Measurements from ENCODE around the gene GRAP2. TPM values are rescaled to one million over a fixed set of nuclear protein-coding genes. Genes with fewer than 3 reads are reported as not detected.

GRAP2 gene
- total and polyA plus RNA-seq, 2 of the 4 experiments (the other 2 are of a cell fraction), result not detected

DNA sequence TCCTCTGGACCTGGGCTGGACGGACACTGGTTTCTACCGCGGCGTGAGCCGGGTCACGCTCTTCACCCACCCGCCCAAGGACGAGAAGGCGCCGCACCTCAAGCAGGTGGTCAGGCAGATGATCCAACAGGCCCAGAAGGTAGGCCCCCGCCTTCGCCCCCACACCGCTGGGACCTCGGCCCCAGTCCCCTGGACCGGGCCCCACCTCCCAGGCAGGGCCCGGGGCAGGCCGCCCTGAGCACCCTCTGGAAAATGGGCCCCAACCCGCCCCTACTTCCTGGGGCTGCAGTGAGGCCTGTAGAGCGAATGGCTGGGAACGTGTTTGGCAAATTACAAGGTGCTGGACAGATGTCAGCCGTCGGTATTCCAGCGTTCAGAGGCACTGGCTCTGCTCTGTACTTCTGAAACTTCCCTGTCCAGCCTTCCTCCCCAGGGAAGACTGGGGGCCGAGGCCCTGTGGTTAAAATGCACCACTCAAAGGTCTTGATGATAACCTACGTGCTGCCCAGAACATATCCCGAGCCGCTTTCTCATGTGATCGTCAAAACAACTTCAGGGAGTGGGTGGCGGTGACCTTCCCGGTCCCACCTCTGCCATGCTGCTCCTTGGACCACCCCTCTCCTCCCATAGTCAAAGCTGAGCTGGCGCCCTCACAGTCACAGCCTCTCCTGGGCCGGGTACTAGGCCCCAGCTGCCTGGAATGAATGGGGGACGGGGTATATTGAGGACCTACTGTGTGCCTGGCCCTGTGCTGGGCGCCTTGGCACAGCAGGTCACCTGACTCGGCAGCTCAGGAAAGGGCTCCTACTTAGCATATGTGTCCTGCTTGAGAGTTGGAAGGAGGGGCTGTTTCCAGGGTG lies 94.7 kb downstream of the GRAP2 start:
- H3K4me3 ChIP-seq (ENCODE audit: insufficient read depth, low read depth, low read length), result no peak overlapping the region
- H3K9me3 ChIP-seq (ENCODE audit: control insufficient read depth, insufficient read depth, low read length), result no peaks in the 10 kb centered on the region
- H2AK5ac ChIP-seq (ENCODE audit: low read depth, low read length), result no peak overlapping the region
- no peak overlapping the region for H3K9ac ChIP-seq (ENCODE audit: low read depth, low read length)
- DNase-seq (no peak), ATAC-seq (ENCODE audit: low read depth) (no peak)
- no peak overlapping the region for H3K4me2 ChIP-seq (ENCODE audit: low read depth, low read length)
- H3K9me1 ChIP-seq (ENCODE audit: insufficient read depth, low read length), result no peaks in the 10 kb centered on the region; the same call in 1 of the 2 replicates
- no peak overlapping the region for H4K8ac ChIP-seq (ENCODE audit: low read depth in 2 of 2, low read length in 2 of 2)
- in situ Hi-C loops (cut with MboI; ENCODE audit: low sequenced_read_pairs) (no loop called here), intact Hi-C loops (cut with micrococcal nuclease) (no loop called here), dilution Hi-C loops (cut with HindIII; ENCODE audit: low sequenced_read_pairs, unreplicated experiment) (no loop called here)
- BruUV-seq (replicated peaks), result no TSS peak
- H3K27ac ChIP-seq (ENCODE audit: insufficient read depth, low read length), result no peak overlapping the region
- H3K23ac ChIP-seq (ENCODE audit: low read depth, low read length), result no peak overlapping the region
- no peaks in the 10 kb centered on the region for H3K36me3 ChIP-seq (ENCODE audit: control insufficient read depth, insufficient read depth, low read length)
- H3K27me3 ChIP-seq (ENCODE audit: control insufficient read depth, insufficient read depth, low read length), result peaks cover 51% of the 10 kb centered on the region
- no peak overlapping the region for H2BK120ac ChIP-seq (ENCODE audit: low read depth, low read length)
- no peak overlapping the region for H4K91ac ChIP-seq (ENCODE audit: insufficient read depth, low read depth, low read length)
- H2BK5ac ChIP-seq (ENCODE audit: low read depth, low read length, poor library complexity, severe bottlenecking), result no peak overlapping the region
- H3K14ac ChIP-seq (replicated peaks; ENCODE audit: low read depth, low read length), result no peak overlapping the region
- no peak overlapping the region for H2AK9ac ChIP-seq (replicated peaks; ENCODE audit: low read depth, low read length, poor library complexity)
- H2AFZ ChIP-seq (replicated peaks; ENCODE audit: low read length, poor library complexity), result no peak overlapping the region
- H4K20me1 ChIP-seq (ENCODE audit: insufficient read depth, low read length), result no peaks in the 10 kb centered on the region
- H3K56ac ChIP-seq (ENCODE audit: extremely low read depth, insufficient read depth, low read length), result no peak overlapping the region
- no peak overlapping the region for H2BK20ac ChIP-seq (ENCODE audit: low read depth, low read length)
- H3K79me1 ChIP-seq (ENCODE audit: low read depth in 1 of 2, low read length in 2 of 2), result no peaks in the 10 kb centered on the region
- peaks cover 4% of the 10 kb centered on the region for H3K4me1 ChIP-seq (ENCODE audit: control insufficient read depth, insufficient read depth, low read length)
- CTCF ChIA-PET, result no interaction called here
- no peak overlapping the region for H3K4ac ChIP-seq (ENCODE audit: low read depth, low read length)
- no peak overlapping the region for H3K18ac ChIP-seq (ENCODE audit: low read depth, low read length)
- WGBS, 2 experiments (ENCODE audit: extremely low coverage in 2 of 2, insufficient read length in 1 of 2), result 51% methylated on average over 18 of the region's 35 CpGs; no CpG with 5 or more reads in 1 of the 2 experiments
- no peak overlapping the region for H4K5ac ChIP-seq (ENCODE audit: low read depth, low read length)
- no peak overlapping the region for H2BK15ac ChIP-seq (ENCODE audit: low read depth, low read length)
- POLR2A ChIA-PET (ENCODE audit: unreplicated experiment), result no interaction called here
- TF ChIP-seq MAFK (IDR thresholded peaks at IDR 0.05; ENCODE audit: low read depth, low read length), result no peak
- TF ChIP-seq CTCF (conservative IDR thresholded peaks at IDR 0.05; ENCODE audit: low read depth, low read length), result no peak
- TF ChIP-seq RAD21 (IDR thresholded peaks at IDR 0.05; ENCODE audit: low read length), result no peak
- TF ChIP-seq CEBPB (IDR thresholded peaks at IDR 0.05; ENCODE audit: low read depth, low read length), result no peak
- no peak for TF ChIP-seq POLR2A (IDR thresholded peaks at IDR 0.05; ENCODE audit: low read depth, low read length)
- TF ChIP-seq USF2 (IDR thresholded peaks at IDR 0.05; ENCODE audit: low read depth, low read length), result no peak
- no peak for TF ChIP-seq RFX5 (IDR thresholded peaks at IDR 0.05; ENCODE audit: low read depth, low read length)
- no peak for TF ChIP-seq ELK1 (IDR thresholded peaks at IDR 0.05; ENCODE audit: borderline replicate concordance, low read depth, low read length)
- no peak for TF ChIP-seq FOS (IDR thresholded peaks at IDR 0.05; ENCODE audit: low read depth, low read length)
- no peak for TF ChIP-seq NFE2L2 (IDR thresholded peaks at IDR 0.05; ENCODE audit: low read depth, low read length)
- no peak for TF ChIP-seq BHLHE40 (IDR thresholded peaks at IDR 0.05; ENCODE audit: low read depth, low read length)
- no peak for TF ChIP-seq CHD1 (IDR thresholded peaks at IDR 0.05; ENCODE audit: low read depth, low read length)
- TF ChIP-seq MXI1 (IDR thresholded peaks at IDR 0.05; ENCODE audit: borderline replicate concordance, low read depth, low read length), result no peak
- no peak for TF ChIP-seq MAZ (IDR thresholded peaks at IDR 0.05; ENCODE audit: borderline replicate concordance, low read depth, low read length)
- TF ChIP-seq SMC3 (IDR thresholded peaks at IDR 0.05; ENCODE audit: low read depth, low read length), result no peak
